ENCODE results near the gene ST6GALNAC3. TPM values are rescaled to one million over a fixed set of nuclear protein-coding genes. Genes with fewer than 3 reads are reported as not detected.

ST6GALNAC3 gene
- total RNA-seq, 1 donor from 2014 or later, result 11.7 TPM

GRCh38 chr1:76142771-76143540, 68.4 kb downstream of the ST6GALNAC3 start:
- DNase-seq (ENCODE audit: low spot score), result no peak

DNA sequence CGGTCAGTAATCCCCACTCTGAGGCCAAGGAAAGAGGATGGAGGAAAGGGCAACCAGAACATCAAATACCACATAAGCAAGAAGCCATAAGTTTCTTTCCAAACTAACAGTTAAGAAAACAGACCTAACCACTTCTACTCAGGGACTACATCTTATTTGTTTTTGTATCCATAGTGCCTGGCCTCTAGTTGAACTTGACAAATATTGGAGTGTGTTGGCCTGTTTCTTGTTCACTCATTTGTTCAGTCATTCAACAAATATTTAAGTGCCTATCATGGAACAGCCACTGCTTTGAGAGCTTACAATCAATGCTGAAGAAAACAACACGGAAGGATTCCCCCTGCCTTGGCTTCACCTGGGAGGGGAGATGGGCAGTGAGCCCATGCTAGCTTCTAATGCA, 69.7 kb downstream of the ST6GALNAC3 start:
- no peak for DNase-seq (ENCODE audit: low spot score)

GRCh38 chr1:76145332-76145731, 70.8 kb downstream of the ST6GALNAC3 start:
- DNase-seq (ENCODE audit: low spot score), result no peak

DNA sequence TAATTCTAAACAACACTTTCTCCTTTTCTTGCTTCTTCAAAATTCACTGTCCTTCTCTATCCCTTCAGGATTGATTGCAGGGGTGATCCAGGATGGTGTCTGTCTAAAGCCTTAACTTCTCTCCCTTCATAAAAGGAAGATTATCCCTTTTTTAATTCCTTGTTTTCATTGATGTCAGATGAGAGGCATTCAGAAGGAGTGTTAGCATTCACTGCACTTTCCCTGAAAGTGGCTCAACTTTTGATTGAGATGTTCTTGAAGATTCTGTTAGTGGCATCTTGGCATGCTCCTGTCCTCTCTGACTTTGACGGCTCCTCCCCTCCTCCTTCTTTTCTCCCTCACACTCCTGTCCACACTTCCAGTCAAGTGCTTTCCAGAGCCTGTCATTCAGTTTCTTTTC, 71.6 kb downstream of the ST6GALNAC3 start:
- no peak for DNase-seq (ENCODE audit: low spot score)

DNA sequence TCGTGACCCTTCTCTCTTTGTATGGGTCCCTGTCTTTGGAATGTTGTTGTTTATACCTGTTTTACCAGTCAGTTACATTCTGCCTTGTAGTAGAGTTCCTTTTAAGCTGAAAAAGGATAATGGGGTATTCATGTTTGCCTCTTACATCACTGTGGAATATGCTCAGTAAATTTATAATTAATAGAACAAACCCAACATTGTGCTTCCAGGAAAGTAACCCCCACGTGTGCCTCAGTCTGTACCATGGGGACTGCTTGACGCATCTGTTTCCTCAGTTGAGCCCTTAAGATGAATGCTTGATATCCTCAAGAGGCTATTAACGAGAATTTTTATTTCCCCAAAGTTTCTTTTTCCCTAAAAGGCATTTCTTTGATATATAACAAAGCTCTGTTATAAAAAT, 73.4 kb downstream of the ST6GALNAC3 start:
- no peak for DNase-seq (ENCODE audit: low spot score)

GRCh38 chr1:76148460-76148859, 73.9 kb downstream of the ST6GALNAC3 start:
- no peak for DNase-seq (ENCODE audit: low spot score)

- no peak for DNase-seq (ENCODE audit: low spot score)
These were observed 79.3 kb downstream of the ST6GALNAC3 start for GRCh38 chr1:76153841-76154205.

DNA sequence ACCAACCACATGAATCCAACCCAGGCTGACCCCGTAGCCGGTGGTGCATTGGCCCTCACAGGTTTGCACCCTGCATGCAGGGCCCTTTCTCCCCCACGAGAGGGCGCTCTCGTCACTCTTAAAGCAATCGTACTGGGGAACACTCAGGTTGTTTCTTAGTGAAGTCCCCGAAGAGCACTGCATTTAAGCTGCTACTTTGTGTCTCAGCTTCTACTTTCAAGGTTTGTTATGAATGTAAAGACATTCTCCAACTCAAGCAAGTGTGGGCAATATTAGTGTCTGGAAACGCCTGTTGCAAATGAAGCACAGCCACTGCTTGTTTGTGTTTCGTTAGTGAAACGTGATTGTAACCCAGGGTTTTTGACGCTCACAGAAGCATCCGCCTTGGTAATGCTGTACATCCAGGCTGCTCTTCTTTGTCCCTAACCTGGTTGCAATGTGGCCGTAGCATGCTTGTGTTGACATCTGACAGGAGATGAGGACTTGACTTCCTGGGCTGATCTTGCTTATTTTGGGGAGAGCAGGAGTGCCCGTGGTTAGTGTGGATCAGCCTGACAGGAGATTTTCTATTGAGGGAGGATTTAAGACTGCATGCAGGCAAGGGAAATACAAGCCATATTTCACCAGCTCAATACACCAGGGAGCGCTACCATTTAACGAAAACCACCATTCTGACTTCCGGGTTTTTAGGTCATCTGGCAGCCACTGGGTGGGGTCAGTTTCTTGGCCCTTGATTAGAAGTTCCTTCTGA, 79.8 kb downstream of the ST6GALNAC3 start:
- peak; percentile 75 for DNase-seq (ENCODE audit: low spot score)

GRCh38 chr1:76156987-76157386, 82.4 kb downstream of the ST6GALNAC3 start:
- no peak for DNase-seq (ENCODE audit: low spot score)

DNA sequence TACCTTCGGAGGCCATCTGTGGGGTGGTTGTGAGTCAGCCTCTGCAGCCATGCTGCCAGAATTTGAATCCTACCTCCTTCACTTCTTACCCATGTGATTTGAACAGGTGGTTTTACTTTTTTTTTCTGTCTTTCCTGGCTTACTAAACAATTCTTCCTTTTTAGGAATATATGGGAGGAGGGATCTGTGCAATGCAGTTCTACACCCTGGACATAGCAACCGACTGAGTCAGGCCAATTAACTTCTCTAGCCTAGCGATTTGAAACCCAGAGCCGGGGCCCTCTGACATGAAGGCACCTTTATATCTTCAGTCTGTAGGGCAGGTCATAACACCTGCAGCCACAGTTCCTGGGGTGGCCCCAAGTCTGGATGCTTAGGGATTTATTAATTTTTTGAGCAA, 83.6 kb downstream of the ST6GALNAC3 start:
- no peak for DNase-seq (ENCODE audit: low spot score)

DNA sequence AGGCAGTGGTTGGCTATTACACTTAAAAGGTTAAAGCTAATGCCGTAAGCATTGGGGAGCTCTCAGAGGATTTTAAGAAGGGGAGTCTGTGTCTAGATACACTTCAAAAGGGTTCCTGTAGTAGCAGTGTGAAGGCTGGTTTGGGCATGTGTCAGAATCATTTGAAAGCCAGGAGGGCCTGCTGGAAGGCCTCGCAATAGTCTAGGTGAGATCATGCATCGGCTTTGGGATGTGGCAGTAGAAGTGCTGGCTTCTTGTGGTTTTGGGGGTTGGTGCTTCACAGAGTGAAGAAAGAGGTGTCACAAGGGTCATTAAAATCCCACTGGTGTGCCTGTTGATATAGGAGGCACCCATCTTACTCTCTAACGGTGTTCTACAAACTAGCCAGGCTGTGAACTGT, 85.7 kb downstream of the ST6GALNAC3 start:
- no peak for DNase-seq (ENCODE audit: low spot score)

- DNase-seq (ENCODE audit: low spot score), result no peak
These were observed 86.9 kb downstream of the ST6GALNAC3 start for GRCh38 chr1:76161451-76161850.

DNA sequence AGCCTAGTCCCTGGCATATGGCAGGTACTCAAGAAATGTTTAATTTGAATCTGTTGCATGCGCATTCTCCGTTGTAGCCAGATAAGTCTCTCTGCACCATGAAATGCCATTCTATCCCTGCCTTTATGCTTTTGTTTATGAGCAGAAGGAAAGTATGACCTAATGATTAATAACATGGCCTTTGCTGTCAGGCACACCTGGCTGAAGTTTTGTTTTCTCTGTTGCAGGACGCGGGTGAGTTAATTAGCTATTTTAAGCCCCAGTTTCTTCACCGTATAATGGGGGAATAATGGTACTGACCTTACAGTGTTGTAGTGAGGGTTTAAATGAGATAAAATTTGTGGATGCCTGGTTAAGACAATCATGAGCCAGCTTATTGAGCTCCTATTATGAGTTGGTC, 87.7 kb downstream of the ST6GALNAC3 start:
- DNase-seq (ENCODE audit: low spot score), result no peak

DNA sequence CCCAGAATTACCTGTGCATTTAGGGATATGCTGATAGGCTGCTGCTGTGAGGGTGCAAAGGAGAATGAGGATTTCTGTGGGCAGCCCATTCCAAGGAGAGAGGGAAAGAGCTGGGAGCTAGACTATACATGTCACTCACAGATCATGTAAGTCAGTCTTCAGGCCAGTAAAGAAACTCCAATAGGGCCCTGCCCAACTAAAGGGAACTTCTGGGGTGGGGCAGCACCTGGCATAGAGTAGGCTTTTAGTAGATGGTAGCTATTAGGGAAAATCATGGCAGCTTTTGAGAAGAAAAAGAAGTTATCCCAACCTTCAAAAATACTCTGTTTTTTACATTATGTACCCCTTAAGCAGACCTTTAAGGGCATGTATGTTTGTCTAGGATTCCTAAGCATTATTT, 89.6 kb downstream of the ST6GALNAC3 start:
- DNase-seq (ENCODE audit: low spot score), result no peak

GRCh38 chr1:76170084-76170483, 95.5 kb downstream of the ST6GALNAC3 start:
- DNase-seq (ENCODE audit: low spot score), result no peak

DNA sequence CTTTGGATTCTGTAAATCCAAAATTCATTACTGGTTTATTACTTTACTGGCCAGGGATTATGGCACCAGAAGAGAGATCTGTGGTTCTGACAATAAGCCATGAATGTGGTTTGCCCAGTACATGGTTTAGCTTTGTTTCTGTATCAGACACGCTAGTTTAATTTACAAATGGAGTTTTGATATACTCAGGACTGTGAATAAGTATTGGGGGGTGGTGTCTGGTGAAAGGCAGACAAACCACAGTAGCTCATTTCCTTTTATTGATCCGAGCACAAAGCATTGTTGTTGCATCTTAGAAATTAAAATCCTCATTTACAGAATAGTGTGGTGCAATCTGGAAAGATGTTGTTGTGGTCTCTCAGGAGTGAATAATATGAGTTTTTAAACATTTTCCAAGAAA, 96.0 kb downstream of the ST6GALNAC3 start:
- no peak for DNase-seq (ENCODE audit: low spot score)

DNA sequence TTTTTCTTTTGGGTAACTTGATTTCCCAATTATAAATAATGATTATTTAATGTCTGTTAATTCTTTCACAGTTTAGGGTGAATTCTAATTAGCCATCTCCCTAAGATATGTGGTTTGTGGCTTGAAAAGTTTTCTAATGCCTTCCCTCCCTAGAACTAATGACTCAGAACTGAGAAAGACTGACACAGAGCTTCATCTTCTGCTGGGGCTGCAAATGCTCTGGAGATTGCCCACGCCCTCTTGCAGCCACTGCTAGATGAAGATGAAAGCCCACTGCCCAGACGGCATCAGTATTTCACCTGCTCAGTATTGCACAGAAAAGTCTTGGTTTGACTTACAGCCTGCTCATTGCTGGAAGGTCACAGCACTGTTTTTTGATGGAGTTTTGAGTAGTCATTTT, 101.5 kb downstream of the ST6GALNAC3 start:
- DNase-seq (ENCODE audit: low spot score), result no peak

DNA sequence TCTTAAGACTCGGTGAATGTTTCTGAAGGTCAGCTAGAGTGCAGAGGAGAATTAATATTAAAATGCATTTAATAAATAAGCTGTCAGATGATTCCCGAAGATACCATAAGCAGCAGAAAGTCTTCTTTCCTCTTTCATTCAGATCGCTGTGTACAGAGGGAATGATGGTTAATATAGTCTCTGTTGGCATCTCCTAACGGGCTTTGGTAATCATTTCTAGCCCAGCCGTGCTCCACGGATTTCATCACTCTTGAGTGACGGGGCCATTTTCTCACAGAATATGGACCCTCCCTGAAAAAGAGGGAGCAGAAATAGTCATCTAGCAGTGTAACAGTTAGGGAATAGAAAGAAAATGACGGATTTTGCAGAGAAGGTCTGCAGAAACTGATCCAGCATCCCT, 103.1 kb downstream of the ST6GALNAC3 start:
- DNase-seq (ENCODE audit: low spot score), result no peak

DNA sequence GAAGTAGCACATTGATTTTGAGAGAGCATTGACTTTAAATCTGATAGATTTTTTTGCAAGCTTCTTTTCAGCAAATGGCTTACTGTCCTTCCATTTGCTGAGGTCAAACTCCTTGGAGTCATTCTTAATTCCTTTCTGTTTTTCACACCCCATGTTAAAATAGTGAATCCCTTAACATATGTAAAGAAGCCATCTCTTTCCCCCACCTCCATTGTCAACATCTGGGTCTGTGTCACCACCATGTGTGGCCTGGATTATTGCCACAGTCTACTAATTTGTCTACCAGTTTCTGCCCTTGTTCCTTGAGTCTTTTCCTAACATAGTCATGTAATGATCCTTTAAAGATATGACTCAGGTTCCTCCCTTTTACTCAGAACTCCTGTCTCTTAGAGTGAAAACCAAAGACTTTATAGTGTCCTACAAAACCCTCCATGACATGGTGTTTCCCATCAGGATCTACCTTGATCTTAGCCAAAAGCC, 104.7 kb downstream of the ST6GALNAC3 start:
- DNase-seq (ENCODE audit: low spot score), result no peak

DNA sequence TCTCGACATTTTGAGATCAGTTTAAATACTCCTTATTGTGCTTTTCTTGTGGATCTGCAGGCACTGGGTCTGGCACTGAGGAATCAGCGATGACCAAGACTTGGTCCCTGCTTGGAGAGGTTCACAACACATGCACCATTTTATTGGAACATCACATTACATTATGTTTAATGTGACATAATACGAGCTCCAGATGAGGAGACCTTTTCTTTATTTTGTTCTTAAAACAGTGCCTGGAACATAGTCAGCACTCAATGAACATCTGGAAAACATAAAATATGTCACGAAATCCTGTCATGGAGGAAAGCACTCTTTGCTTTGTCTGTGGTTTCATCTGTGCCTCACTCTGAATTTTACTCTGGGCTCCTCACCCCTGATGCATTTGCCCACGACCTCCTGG, 110.7 kb downstream of the ST6GALNAC3 start:
- no peak for DNase-seq (ENCODE audit: low spot score)

DNA sequence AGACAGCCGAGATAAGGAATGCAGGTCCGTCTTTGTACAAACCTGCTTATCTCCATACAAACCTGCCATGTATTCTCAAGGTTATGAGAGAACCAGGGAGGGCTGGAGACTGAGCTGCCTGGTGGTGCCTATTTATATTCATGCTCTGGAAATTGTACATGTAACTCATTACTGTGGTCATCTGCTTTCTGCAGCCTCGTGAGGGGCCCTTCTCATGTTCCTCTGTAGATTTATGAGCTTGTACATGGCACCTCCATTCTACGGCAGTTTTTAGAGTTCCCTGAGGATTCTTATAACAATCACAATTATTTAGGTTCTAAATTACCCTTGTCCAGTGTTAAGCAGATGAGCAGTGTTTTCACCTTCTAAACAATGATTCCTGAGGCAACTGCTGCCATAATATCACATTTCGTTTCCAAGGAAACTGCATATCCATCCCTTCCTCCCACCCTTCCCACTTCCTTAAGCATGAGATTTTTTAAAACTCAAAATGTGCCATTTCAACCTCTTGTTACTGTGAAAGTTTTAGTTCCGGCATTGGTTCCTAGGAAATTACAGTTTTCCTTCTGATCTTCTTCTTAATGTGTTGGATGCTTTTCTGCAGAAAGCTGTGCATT, 112.1 kb downstream of the ST6GALNAC3 start:
- no peak for DNase-seq (ENCODE audit: low spot score)

DNA sequence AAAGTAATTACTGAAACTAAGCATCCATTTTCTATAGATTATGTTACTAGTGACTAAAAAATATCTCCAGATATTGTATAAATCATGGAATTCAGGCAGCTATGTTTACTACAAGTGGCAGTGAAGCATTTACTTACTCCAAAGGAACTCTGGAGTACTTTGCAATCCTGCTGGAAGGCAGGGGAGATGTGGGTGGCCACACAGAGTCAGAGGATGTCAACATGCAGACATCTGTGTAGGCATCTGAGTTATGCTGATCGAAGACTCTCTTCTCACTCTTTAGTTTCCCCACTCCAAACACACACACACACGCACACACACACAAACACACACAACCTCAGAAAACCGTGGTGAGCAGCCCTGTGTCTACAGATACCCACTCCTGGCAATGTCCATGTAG, 112.9 kb downstream of the ST6GALNAC3 start:
- no peak for DNase-seq (ENCODE audit: low spot score)

GRCh38 chr1:76189310-76189709, 114.8 kb downstream of the ST6GALNAC3 start:
- no peak for DNase-seq (ENCODE audit: low spot score)
